Liver (tissue), 9 donors: Measurements from ENCODE around the gene RASSF3. TPM values are rescaled to one million over a fixed set of nuclear protein-coding genes. Genes with fewer than 3 reads are reported as not detected.

Experiments
- DNase-seq: peaks from one replicate; pipeline ENCODE4 v3.0.0-alpha.2; 2017; ENCODE audit warnings: low spot score
- H3K27ac ChIP-seq, 2 donors: one replicate each; pipeline ENCODE4 v1.7.0; 2013; ENCODE audit warnings: inconsistent platforms in 2 of 2, low read length in 2 of 2, control low read depth in 1 of 2, low read depth in 1 of 2, mild to moderate bottlenecking in 1 of 2
- H3K27me3 ChIP-seq, 4 donors: one replicate each; pipeline versions ENCODE4 v1.6.1 to v1.7.0; 2013; ENCODE audit warnings: low read length in 3 of 4, inconsistent platforms in 1 of 4, mild to moderate bottlenecking in 1 of 4, moderate library complexity in 1 of 4; ENCODE audit not compliant: control insufficient read depth in 4 of 4, insufficient read depth in 4 of 4
- H3K36me3 ChIP-seq, 4 donors: one replicate each; pipeline versions ENCODE4 v1.6.1 to v1.7.0; 2013; ENCODE audit warnings: low read length in 3 of 4, mild to moderate bottlenecking in 3 of 4, low read depth in 1 of 4, moderate library complexity in 1 of 4; ENCODE audit not compliant: control insufficient read depth in 4 of 4, insufficient read depth in 3 of 4
- H3K4me1 ChIP-seq, 4 donors: one replicate each; pipeline versions ENCODE4 v1.6.1 to v1.7.0; 2013; ENCODE audit warnings: low read length in 3 of 4, mild to moderate bottlenecking in 3 of 4, moderate library complexity in 1 of 4; ENCODE audit not compliant: control insufficient read depth in 4 of 4, insufficient read depth in 4 of 4
- H3K4me3 ChIP-seq, 3 donors: one replicate each; pipeline versions ENCODE4 v1.6.1 to v1.7.0; 2013; ENCODE audit warnings: low read length in 3 of 3, control low read depth in 1 of 3, low read depth in 1 of 3, mild to moderate bottlenecking in 1 of 3
- H3K9ac ChIP-seq, 2 donors: one replicate each; pipeline ENCODE4 v1.7.0; 2013; ENCODE audit warnings: low read length in 2 of 2, mild to moderate bottlenecking in 2 of 2, moderate library complexity in 2 of 2, control low read depth in 1 of 2, low read depth in 1 of 2
- H3K9me3 ChIP-seq, 4 donors: one replicate each; pipeline versions ENCODE4 v1.6.1 to v1.7.0; 2013; ENCODE audit warnings: low read length in 3 of 4; ENCODE audit not compliant: control insufficient read depth in 4 of 4
- ATF3 ChIP-seq: IDR thresholded peaks from 2 replicates; pipeline ENCODE4 v1.6.1; 2016; ENCODE audit warnings: antibody characterized with exemption
- CTCF ChIP-seq: fragments of 150-350 bp; IDR thresholded peaks from 2 replicates; pipeline ENCODE4 v1.5.1; 2017; ENCODE audit warnings: improper control_type of control experiment, low read depth, low read length; ENCODE audit not compliant: missing input control
- EGR1 ChIP-seq, 2 donors: IDR thresholded peaks; 2 replicates each; pipeline ENCODE4 v1.6.1; 2016 to 2018; ENCODE audit warnings: antibody characterized with exemption in 2 of 2, low read depth in 2 of 2
- GABPA ChIP-seq, 2 donors: IDR thresholded peaks in 1 of 2; conservative IDR thresholded peaks in 1 of 2; 2 replicates each; pipeline ENCODE4 v1.6.1; 2016; ENCODE audit warnings: antibody characterized with exemption in 2 of 2, mild to moderate bottlenecking in 1 of 2, moderate library complexity in 1 of 2
- HNF4A ChIP-seq, 2 donors: conservative IDR thresholded peaks; 2 replicates each; pipeline ENCODE4 v1.6.1; 2016; ENCODE audit warnings: antibody characterized with exemption in 2 of 2, mild to moderate bottlenecking in 2 of 2
- HNF4G ChIP-seq: IDR thresholded peaks from 2 replicates; pipeline ENCODE4 v1.6.1; 2016; ENCODE audit warnings: antibody characterized with exemption
- JUND ChIP-seq, 2 donors: IDR thresholded peaks; 2 replicates each; pipeline ENCODE4 v1.6.1; 2016; ENCODE audit warnings: antibody characterized with exemption in 2 of 2
- MAX ChIP-seq: IDR thresholded peaks from 2 replicates; pipeline ENCODE4 v1.6.1; 2016; ENCODE audit warnings: antibody characterized with exemption
- NR2F2 ChIP-seq: IDR thresholded peaks from 2 replicates; pipeline ENCODE4 v1.6.1; 2016; ENCODE audit warnings: antibody characterized with exemption
- RAD21 ChIP-seq, 2 donors: IDR thresholded peaks; 2 replicates each; pipeline ENCODE4 v1.6.1; 2016; ENCODE audit warnings: antibody characterized with exemption in 2 of 2, mild to moderate bottlenecking in 2 of 2
- REST ChIP-seq: IDR thresholded peaks from 2 replicates; pipeline ENCODE4 v1.6.1; 2016; ENCODE audit warnings: antibody characterized with exemption, mild to moderate bottlenecking
- RXRA ChIP-seq, 2 donors: IDR thresholded peaks; 2 replicates each; pipeline ENCODE4 v1.6.1; 2017 to 2018; ENCODE audit warnings: antibody characterized with exemption in 2 of 2, mild to moderate bottlenecking in 1 of 2
- SP1 ChIP-seq: IDR thresholded peaks from 2 replicates; pipeline ENCODE4 v1.6.1; 2018; ENCODE audit warnings: antibody characterized with exemption, mild to moderate bottlenecking
- TAF1 ChIP-seq: conservative IDR thresholded peaks from 2 replicates; pipeline ENCODE4 v1.6.1; 2016; ENCODE audit warnings: antibody characterized with exemption, mild to moderate bottlenecking
- YY1 ChIP-seq: IDR thresholded peaks from 2 replicates; pipeline ENCODE4 v1.6.1; 2016; ENCODE audit warnings: antibody characterized with exemption, mild to moderate bottlenecking
- WGBS: extraction: QIAGEN DNeasy Blood & Tissue Kit; methylation state at CpG from one replicate; pipeline ENCODE4 v1.1.7; 2013; 5-methylcytosine and 5-hydroxymethylcytosine counted together
- polyA plus RNA-seq, 2 donors: library from polyadenylated mRNA; stranded (reverse) in 1 of 2; unstranded in 1 of 2; fragments of 200-250 nt in 1 of 2; fragments of >200 nt in 1 of 2; fragmentation: Nextera tagmentation in 1 of 2; extraction: Ambion mirVana in 1 of 2; gene quantifications; one replicate each; pipeline versions ENCODE4 v1.2.1 to v1.2.3, GENCODE V29; 2013 to 2015
- total RNA-seq, 2 donors: library from RNA; depleted of rRNA; stranded (reverse); fragments of >200 nt; gene quantifications; one replicate each; pipeline ENCODE4 v1.2.3, GENCODE V29; 2014
- TF ChIP-seq, protein P1 (sequence below): IDR thresholded peaks from 2 replicates; pipeline ENCODE4 v1.6.1; 2016; ENCODE audit warnings: antibody characterized with exemption
- donor health status: healthy.
- donor health status: healthy.
- donor health status: healthy.
- donor health status: healthy.
- donor health status: healthy.

The RASSF3 gene
- total and polyA plus RNA-seq, 4 donors: 2.2 to 9.1 (median 5.6) TPM

GRCh38 chr12:64729909-64730587 is 119.8 kb downstream of the RASSF3 start:
- Histone ChIP-seq H3K4me3 (no peak overlapping the region), H3K9ac (peak overlapping the region in 1 of 2 donors; percentile 1), H3K27me3 (no peaks in the 10 kb centered on the region), H3K4me1 (no peaks in the 10 kb centered on the region), H3K9me3 (no peaks in the 10 kb centered on the region), H3K36me3 (peaks cover 0 to 35% (median 9%) of the 10 kb centered on the region in 4 donors), H3K27ac (peak overlapping the region in 1 of 2 donors; percentile 12)
- TF ChIP-seq TAF1: no peak
- no peak for TF ChIP-seq GABPA (IDR thresholded peaks at IDR 0.05 in 1 of 2, conservative IDR thresholded peaks at IDR 0.05 in 1 of 2)
- no peak for TF ChIP-seq MAX
- TF ChIP-seq ATF3: no peak
- no peak for TF ChIP-seq NR2F2
- no peak for TF ChIP-seq HNF4G
- TF ChIP-seq SP1: no peak
- no peak for TF ChIP-seq EGR1 (IDR thresholded peaks at IDR 0.05; ENCODE audit: low read depth in 2 of 2)
- TF ChIP-seq YY1: no peak
- TF ChIP-seq RAD21 (IDR thresholded peaks at IDR 0.05): no peak
- no peak for TF ChIP-seq CTCF
- no peak for TF ChIP-seq JUND (IDR thresholded peaks at IDR 0.05)
- WGBS: 80% methylated on average over 2 of the region's 2 CpGs
- no peak for DNase-seq

DNA sequence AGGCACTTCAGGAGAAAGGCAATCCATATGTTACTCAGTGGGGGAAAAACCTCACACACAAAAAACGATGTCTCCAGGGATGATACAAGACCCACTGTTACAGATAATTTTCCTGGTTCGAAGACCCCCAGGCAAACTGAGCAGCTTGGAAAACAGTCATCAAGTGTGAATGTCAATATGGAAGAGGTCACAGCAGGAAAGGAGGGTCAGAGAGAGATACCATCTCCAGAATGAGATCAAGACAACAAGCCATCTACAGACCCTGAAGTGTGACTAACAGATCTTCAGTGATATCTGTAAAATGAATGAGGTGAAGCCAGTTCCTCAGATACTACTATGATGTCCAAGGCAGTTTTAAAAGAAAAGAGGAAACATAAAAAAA is 120.3 kb downstream of the RASSF3 start:
- no peak overlapping the region for H3K4me3 ChIP-seq
- no peaks in the 10 kb centered on the region for H3K9me3 ChIP-seq
- peaks cover 0 to 40% (median 11%) of the 10 kb centered on the region in 4 donors for H3K36me3 ChIP-seq
- no peak overlapping the region for H3K27ac ChIP-seq
- TF ChIP-seq RXRA (IDR thresholded peaks at IDR 0.05) (no peak), GABPA (IDR thresholded peaks at IDR 0.05 in 1 of 2, conservative IDR thresholded peaks at IDR 0.05 in 1 of 2) (no peak), RAD21 (IDR thresholded peaks at IDR 0.05) (no peak)
- WGBS: 76% methylated on average over 2 of the region's 2 CpGs
- no peak overlapping the region for H3K9ac ChIP-seq
- DNase-seq: no peak
- no peaks in the 10 kb centered on the region for H3K4me1 ChIP-seq
- H3K27me3 ChIP-seq: no peaks in the 10 kb centered on the region

DNA sequence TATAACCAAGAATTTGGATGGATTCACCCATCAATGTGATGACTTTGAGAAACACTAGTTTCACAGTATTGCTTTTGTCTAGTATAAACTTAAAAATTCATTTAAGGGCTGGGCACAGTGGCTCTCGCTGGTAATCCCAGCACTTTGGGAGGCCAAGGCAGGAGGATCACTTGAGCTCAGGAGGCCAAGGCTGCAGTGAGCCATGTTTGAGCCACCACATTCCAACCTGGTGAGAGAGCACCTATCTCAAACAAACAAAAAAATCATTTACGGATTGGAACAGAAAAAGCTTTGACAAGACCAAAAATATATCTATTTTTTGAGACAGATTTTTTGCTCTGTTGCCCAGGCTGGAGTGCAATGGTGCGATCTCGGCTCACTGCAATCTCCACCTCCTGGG is 121.4 kb downstream of the RASSF3 start:
- Histone ChIP-seq H3K36me3 (peaks cover 3 to 45% (median 19%) of the 10 kb centered on the region in 4 donors), H3K4me1 (no peaks in the 10 kb centered on the region), H3K4me3 (no peak overlapping the region), H3K27ac (no peak overlapping the region), H3K27me3 (no peaks in the 10 kb centered on the region), H3K9ac (no peak overlapping the region), H3K9me3 (no peaks in the 10 kb centered on the region)
- DNase-seq: no peak
- 97% methylated on average over 4 of the region's 4 CpGs for WGBS
- no peak for TF ChIP-seq CTCF
- TF ChIP-seq RAD21 (IDR thresholded peaks at IDR 0.05): no peak
- no peak for TF ChIP-seq REST
- TF ChIP-seq GABPA (IDR thresholded peaks at IDR 0.05 in 1 of 2, conservative IDR thresholded peaks at IDR 0.05 in 1 of 2): no peak
- TF ChIP-seq TAF1: no peak
- no peak for TF ChIP-seq HNF4A (conservative IDR thresholded peaks at IDR 0.05)
- no peak for TF ChIP-seq EGR1 (IDR thresholded peaks at IDR 0.05; ENCODE audit: low read depth in 2 of 2)
- no peak for TF ChIP-seq HNF4G
- no peak for TF ChIP-seq RXRA (IDR thresholded peaks at IDR 0.05)
- TF ChIP-seq, protein P1, sequence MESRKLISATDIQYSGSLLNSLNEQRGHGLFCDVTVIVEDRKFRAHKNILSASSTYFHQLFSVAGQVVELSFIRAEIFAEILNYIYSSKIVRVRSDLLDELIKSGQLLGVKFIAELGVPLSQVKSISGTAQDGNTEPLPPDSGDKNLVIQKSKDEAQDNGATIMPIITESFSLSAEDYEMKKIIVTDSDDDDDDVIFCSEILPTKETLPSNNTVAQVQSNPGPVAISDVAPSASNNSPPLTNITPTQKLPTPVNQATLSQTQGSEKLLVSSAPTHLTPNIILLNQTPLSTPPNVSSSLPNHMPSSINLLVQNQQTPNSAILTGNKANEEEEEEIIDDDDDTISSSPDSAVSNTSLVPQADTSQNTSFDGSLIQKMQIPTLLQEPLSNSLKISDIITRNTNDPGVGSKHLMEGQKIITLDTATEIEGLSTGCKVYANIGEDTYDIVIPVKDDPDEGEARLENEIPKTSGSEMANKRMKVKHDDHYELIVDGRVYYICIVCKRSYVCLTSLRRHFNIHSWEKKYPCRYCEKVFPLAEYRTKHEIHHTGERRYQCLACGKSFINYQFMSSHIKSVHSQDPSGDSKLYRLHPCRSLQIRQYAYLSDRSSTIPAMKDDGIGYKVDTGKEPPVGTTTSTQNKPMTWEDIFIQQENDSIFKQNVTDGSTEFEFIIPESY: no peak
- no peak for TF ChIP-seq JUND (IDR thresholded peaks at IDR 0.05)
